SJSA1 (cell line): ENCODE results near the gene EEA1. TPM values are rescaled to one million over a fixed set of nuclear protein-coding genes. Genes with fewer than 3 reads are reported as not detected.
"Not testable (repeated sequence)": the region's sequence is repeated elsewhere in the genome, so short reads cannot be mapped to it uniquely, and the experiment has no call there.

Source experiments
- DNase-seq, 2 experiments: peaks; one replicate each; pipeline ENCODE4 v3.0.0-alpha.2; 2015 to 2020; ENCODE audit warnings: low spot score in 2 of 2, low read depth in 1 of 2
- H3K27ac ChIP-seq: fragments of 250-450 bp; sonication (Bioruptor Pico); 2 replicates; pipeline ENCODE4 v1.5.1; 2020; ENCODE audit warnings: mild to moderate bottlenecking, moderate library complexity
- H3K27me3 ChIP-seq: fragments of 250-450 bp; sonication (Bioruptor Pico); replicated peaks from 2 replicates; pipeline ENCODE4 v1.5.1; 2020; ENCODE audit warnings: mild to moderate bottlenecking, moderate library complexity
- H3K36me3 ChIP-seq: fragments of 250-450 bp; sonication (Bioruptor Pico); 2 replicates; pipeline ENCODE4 v1.5.1; 2020; ENCODE audit warnings: mild to moderate bottlenecking
- H3K4me1 ChIP-seq: fragments of 250-450 bp; sonication (Bioruptor Pico); replicated peaks from 2 replicates; pipeline ENCODE4 v1.6.1; 2021; ENCODE audit warnings: mild to moderate bottlenecking
- H3K4me3 ChIP-seq: fragments of 250-450 bp; sonication (Bioruptor Pico); 2 replicates; pipeline ENCODE4 v1.5.1; 2020; ENCODE audit warnings: mild to moderate bottlenecking
- H3K9me3 ChIP-seq: fragments of 250-450 bp; sonication (Bioruptor Pico); replicated peaks from 2 replicates; pipeline ENCODE4 v1.5.1; 2020; ENCODE audit warnings: mild to moderate bottlenecking
- total RNA-seq: library from RNA; depleted of rRNA; stranded (reverse); fragments of >200 nt; shearing (Covaris generic); gene quantifications from 2 replicates; pipeline ENCODE4 v1.2.3, GENCODE V29; 2014

The EEA1 gene
- total RNA-seq, 1 experiment from 2014 or later, result 19.0 TPM

GRCh38 chr12:92762773-92763172 lies 166.3 kb downstream of the EEA1 start:
- H3K4me1 ChIP-seq, result peaks cover 11% of the 10 kb centered on the region
- H3K9me3 ChIP-seq, result no peaks in the 10 kb centered on the region; the same call in 1 of the 2 replicates
- no peak overlapping the region for H3K4me3 ChIP-seq
- no peaks in the 10 kb centered on the region for H3K27me3 ChIP-seq
- no peak for DNase-seq
- H3K36me3 ChIP-seq, result no peaks in the 10 kb centered on the region
- H3K27ac ChIP-seq, result no peak overlapping the region

GRCh38 chr12:92759634-92760268 lies 169.3 kb downstream of the EEA1 start:
- Histone ChIP-seq H3K36me3 (no peaks in the 10 kb centered on the region), H3K27ac (peak overlapping the region; percentile 33), H3K27me3 (no peaks in the 10 kb centered on the region), H3K4me3 (no peak overlapping the region), H3K9me3 (no peaks in the 10 kb centered on the region; the same call in 1 of the 2 replicates), H3K4me1 (peaks cover 11% of the 10 kb centered on the region)
- peak; percentile 80 to 86 for DNase-seq

- H3K27ac ChIP-seq, result no peak overlapping the region
- no peaks in the 10 kb centered on the region for H3K36me3 ChIP-seq
- no peak overlapping the region for H3K4me3 ChIP-seq
- no peaks in the 10 kb centered on the region; the same call in 1 of the 2 replicates for H3K9me3 ChIP-seq
- no peak for DNase-seq
- peaks cover 16% of the 10 kb centered on the region for H3K4me1 ChIP-seq
- no peaks in the 10 kb centered on the region for H3K27me3 ChIP-seq
These were observed 171.4 kb downstream of the EEA1 start for GRCh38 chr12:92757597-92758121.

GRCh38 chr12:92756898-92757596 lies 172.0 kb downstream of the EEA1 start:
- no peaks in the 10 kb centered on the region for H3K27me3 ChIP-seq
- no peak for DNase-seq
- peaks cover 16% of the 10 kb centered on the region for H3K4me1 ChIP-seq
- H3K27ac ChIP-seq, result no peak overlapping the region
- no peaks in the 10 kb centered on the region for H3K9me3 ChIP-seq
- no peak overlapping the region for H3K4me3 ChIP-seq
- H3K36me3 ChIP-seq, result no peaks in the 10 kb centered on the region

- Histone ChIP-seq H3K27ac (no peak overlapping the region), H3K36me3 (no peaks in the 10 kb centered on the region), H3K27me3 (no peaks in the 10 kb centered on the region), H3K4me3 (no peak overlapping the region), H3K4me1 (peaks cover 5% of the 10 kb centered on the region; the same call in 1 of the 2 replicates), H3K9me3 (no peaks in the 10 kb centered on the region; the same call in 1 of the 2 replicates)
- DNase-seq, result no peak
These were observed 174.9 kb downstream of the EEA1 start for GRCh38 chr12:92753976-92754885.

- not testable (repeated sequence) for H3K36me3 ChIP-seq
These were observed 179.4 kb downstream of the EEA1 start for GRCh38 chr12:92749691-92750090.

GRCh38 chr12:92747151-92747550 lies 181.9 kb downstream of the EEA1 start:
- Histone ChIP-seq H3K27ac (no peak overlapping the region), H3K36me3 (no peaks in the 10 kb centered on the region), H3K4me1 (peaks cover 14% of the 10 kb centered on the region), H3K4me3 (no peak overlapping the region), H3K9me3 (no peaks in the 10 kb centered on the region; the same call in 1 of the 2 replicates), H3K27me3 (no peaks in the 10 kb centered on the region)
- no peak for DNase-seq

More at GRCh38 chr12:92749691-92750090, 179.4 kb downstream of the EEA1 start:
- H3K27ac ChIP-seq, H3K27me3 ChIP-seq, H3K4me3 ChIP-seq, H3K9me3 ChIP-seq, DNase-seq: not testable (repeated sequence)
- peaks cover 19% of the 10 kb centered on the region for H3K4me1 ChIP-seq

- Histone ChIP-seq H3K27me3 (no peaks in the 10 kb centered on the region), H3K36me3 (no peaks in the 10 kb centered on the region), H3K4me3 (no peak overlapping the region), H3K27ac (peak overlapping the region; percentile 76), H3K9me3 (no peaks in the 10 kb centered on the region; the same call in 1 of the 2 replicates), H3K4me1 (peaks cover 14% of the 10 kb centered on the region)
- peak; percentile 75 to 84 for DNase-seq
These were observed 183.1 kb downstream of the EEA1 start for GRCh38 chr12:92745856-92746550.

GRCh38 chr12:92743026-92743425 lies 186.1 kb downstream of the EEA1 start:
- Histone ChIP-seq H3K4me1 (peaks cover 14% of the 10 kb centered on the region), H3K27ac (no peak overlapping the region), H3K36me3 (no peaks in the 10 kb centered on the region), H3K4me3 (no peak overlapping the region), H3K9me3 (no peaks in the 10 kb centered on the region; the same call in 1 of the 2 replicates), H3K27me3 (no peaks in the 10 kb centered on the region)
- no peak for DNase-seq

- no peak overlapping the region for H3K27ac ChIP-seq
- DNase-seq, result no peak
- no peaks in the 10 kb centered on the region for H3K4me1 ChIP-seq
- H3K4me3 ChIP-seq, result no peak overlapping the region
- H3K9me3 ChIP-seq, result no peaks in the 10 kb centered on the region
- no peaks in the 10 kb centered on the region for H3K27me3 ChIP-seq
- H3K36me3 ChIP-seq, result no peaks in the 10 kb centered on the region
These were observed 188.7 kb downstream of the EEA1 start for GRCh38 chr12:92740411-92740810.

GRCh38 chr12:92739113-92739512 lies 190.0 kb downstream of the EEA1 start:
- no peaks in the 10 kb centered on the region for H3K36me3 ChIP-seq
- H3K9me3 ChIP-seq, result no peaks in the 10 kb centered on the region
- H3K4me3 ChIP-seq, result no peak overlapping the region
- H3K4me1 ChIP-seq, result no peaks in the 10 kb centered on the region
- H3K27ac ChIP-seq, result no peak overlapping the region
- H3K27me3 ChIP-seq, result no peaks in the 10 kb centered on the region
- no peak for DNase-seq

GRCh38 chr12:92737855-92738850 lies 190.9 kb downstream of the EEA1 start:
- no peak for DNase-seq
- Histone ChIP-seq H3K27ac (no peak overlapping the region), H3K27me3 (no peaks in the 10 kb centered on the region), H3K36me3 (no peaks in the 10 kb centered on the region), H3K9me3 (no peaks in the 10 kb centered on the region), H3K4me1 (no peaks in the 10 kb centered on the region), H3K4me3 (no peak overlapping the region)
